HG02840 (cell line): ENCODE measurements around the gene ZNF70.

Source experiments
- ATAC-seq: cut with Tn5 transposase; IDR thresholded peaks from one replicate; pipeline ENCODE4 v1.9.1; 2021; ENCODE audit warnings: mild to moderate bottlenecking, moderate library complexity, moderate number of reproducible peaks; ENCODE audit not compliant: unreplicated experiment, low FRiP score

ZNF70 gene

GRCh38 chr22:23720855-23721254 is 30.1 kb downstream of the ZNF70 start:
- ATAC-seq = no peak

- no peak for ATAC-seq
Observed at GRCh38 chr22:23718371-23719165, 32.3 kb downstream of the ZNF70 start.

- peak; percentile 74 for ATAC-seq
Observed at GRCh38 chr22:23716811-23717801, 33.8 kb downstream of the ZNF70 start.

GRCh38 chr22:23715806-23716375 is 35.0 kb downstream of the ZNF70 start:
- ATAC-seq = no peak

- ATAC-seq = no peak
Observed at GRCh38 chr22:23714596-23715578, 36.0 kb downstream of the ZNF70 start.

- ATAC-seq = no peak
Observed at GRCh38 chr22:23713696-23714595, 37.0 kb downstream of the ZNF70 start.

GRCh38 chr22:23712256-23712655 is 38.7 kb downstream of the ZNF70 start:
- no peak for ATAC-seq

GRCh38 chr22:23709107-23709506 is 41.8 kb downstream of the ZNF70 start:
- ATAC-seq = no peak

- ATAC-seq = no peak
Observed at GRCh38 chr22:23708270-23708669, 42.6 kb downstream of the ZNF70 start.

GRCh38 chr22:23705358-23705757 is 45.6 kb downstream of the ZNF70 start:
- ATAC-seq = no peak

GRCh38 chr22:23704829-23705228 is 46.1 kb downstream of the ZNF70 start:
- no peak for ATAC-seq

GRCh38 chr22:23704062-23704461 is 46.9 kb downstream of the ZNF70 start:
- no peak for ATAC-seq

GRCh38 chr22:23700706-23701105 is 50.2 kb downstream of the ZNF70 start:
- no peak for ATAC-seq

- no peak for ATAC-seq
Observed at GRCh38 chr22:23698673-23699235, 52.2 kb downstream of the ZNF70 start.

- ATAC-seq = no peak
Observed at GRCh38 chr22:23698094-23698493, 52.8 kb downstream of the ZNF70 start.

- no peak for ATAC-seq
Observed at GRCh38 chr22:23697031-23697970, 53.6 kb downstream of the ZNF70 start.

- ATAC-seq = no peak
Observed at GRCh38 chr22:23696326-23696851, 54.5 kb downstream of the ZNF70 start.
